T-helper 2 cell treated with Interferon-gamma antibody and Interleukin-4, amounts not matched to agents 5 μg/mL and 100 μg/mL, for 36 hours (primary cell): ENCODE data around the gene GPR142.

Experiments
- DNase-seq: peaks from one replicate; pipeline ENCODE4 v3.0.0; 2021; ENCODE audit warnings: low spot score
- H3K27ac Mint-ChIP-seq: one replicate; pipeline ENCODE4 v1.8.0; 2021; ENCODE audit warnings: mild to moderate bottlenecking, mixed read lengths
- H3K27me3 Mint-ChIP-seq: one replicate; pipeline ENCODE4 v1.8.0; 2021; ENCODE audit warnings: low read depth, mixed read lengths
- H3K36me3 Mint-ChIP-seq: one replicate; pipeline ENCODE4 v1.8.0; 2021; ENCODE audit warnings: low read depth, mixed read lengths
- H3K4me1 Mint-ChIP-seq: one replicate; pipeline ENCODE4 v1.8.0; 2021; ENCODE audit warnings: low read depth, mixed read lengths
- H3K4me3 Mint-ChIP-seq: one replicate; pipeline ENCODE4 v1.8.0; 2022; ENCODE audit warnings: mild to moderate bottlenecking, moderate library complexity, mixed read lengths
- H3K9me3 Mint-ChIP-seq: one replicate; pipeline ENCODE4 v1.8.0; 2021; ENCODE audit warnings: mixed read lengths

The GPR142 gene, protein sequence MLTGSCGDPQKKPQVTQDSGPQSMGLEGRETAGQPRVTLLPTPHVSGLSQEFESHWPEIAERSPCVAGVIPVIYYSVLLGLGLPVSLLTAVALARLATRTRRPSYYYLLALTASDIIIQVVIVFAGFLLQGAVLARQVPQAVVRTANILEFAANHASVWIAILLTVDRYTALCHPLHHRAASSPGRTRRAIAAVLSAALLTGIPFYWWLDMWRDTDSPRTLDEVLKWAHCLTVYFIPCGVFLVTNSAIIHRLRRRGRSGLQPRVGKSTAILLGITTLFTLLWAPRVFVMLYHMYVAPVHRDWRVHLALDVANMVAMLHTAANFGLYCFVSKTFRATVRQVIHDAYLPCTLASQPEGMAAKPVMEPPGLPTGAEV

DNA sequence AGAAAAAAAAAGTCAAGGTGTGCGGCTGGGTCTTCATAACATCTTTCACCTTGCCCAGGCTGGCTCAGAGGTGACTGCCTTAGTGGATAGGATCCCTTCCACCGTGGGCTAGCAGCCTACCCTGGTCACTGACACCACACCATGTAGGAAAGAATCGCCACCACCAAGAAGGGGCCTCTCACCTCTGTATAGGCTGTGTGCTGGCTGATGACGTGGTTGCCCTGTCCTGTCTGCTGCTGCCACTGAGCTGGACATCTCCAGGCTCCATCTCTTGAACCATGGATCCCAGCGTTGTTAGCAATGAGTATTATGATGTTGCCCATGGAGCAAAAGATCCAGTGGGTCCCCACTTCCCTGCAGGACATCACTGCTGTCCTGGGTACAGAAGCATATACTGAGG lies at the start of gene GPR142:
Gene GPR142, plus strand, starts transcription at position 301 of the 400 bp plus-strand sequence. CDS start 2,035 bp downstream, outside the sequence.
- no peak within 1 kb of the TSS for H3K4me3 Mint-ChIP-seq
- no peaks in the 10 kb centered on the region for H3K9me3 Mint-ChIP-seq
- peaks cover 11% of the 10 kb centered on the region for H3K4me1 Mint-ChIP-seq
- peaks cover 3% of the 10 kb centered on the region for H3K27me3 Mint-ChIP-seq
- H3K27ac Mint-ChIP-seq = no peak within 1 kb of the TSS
- no peaks in the 10 kb centered on the region for H3K36me3 Mint-ChIP-seq
- no peak for DNase-seq

DNA sequence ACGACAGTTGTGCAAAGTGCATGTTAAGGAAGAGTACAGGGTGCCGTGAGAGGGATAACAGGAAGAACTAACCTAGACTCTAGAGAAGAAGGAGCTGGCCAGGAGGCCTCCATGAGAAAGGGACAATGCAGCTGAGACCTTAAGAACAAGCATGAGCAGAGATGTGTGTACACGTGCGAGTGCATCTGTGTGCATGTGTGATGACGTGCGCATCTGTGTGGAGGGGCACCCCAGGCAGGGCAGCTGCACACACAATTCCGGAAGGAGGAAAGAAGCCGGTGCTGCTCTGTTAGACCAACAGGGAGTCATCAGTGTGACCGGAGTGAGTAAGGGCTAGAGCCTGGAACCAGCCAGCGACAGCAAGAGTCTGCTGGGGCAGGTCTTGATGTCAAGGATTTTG lies 48.9 kb upstream of the GPR142 start:
- Mint-ChIP-seq H3K36me3 (no peaks in the 10 kb centered on the region), H3K9me3 (no peaks in the 10 kb centered on the region), H3K27ac (no peak overlapping the region), H3K4me1 (no peaks in the 10 kb centered on the region), H3K27me3 (peaks cover 19% of the 10 kb centered on the region), H3K4me3 (no peak overlapping the region)
- no peak for DNase-seq

DNA sequence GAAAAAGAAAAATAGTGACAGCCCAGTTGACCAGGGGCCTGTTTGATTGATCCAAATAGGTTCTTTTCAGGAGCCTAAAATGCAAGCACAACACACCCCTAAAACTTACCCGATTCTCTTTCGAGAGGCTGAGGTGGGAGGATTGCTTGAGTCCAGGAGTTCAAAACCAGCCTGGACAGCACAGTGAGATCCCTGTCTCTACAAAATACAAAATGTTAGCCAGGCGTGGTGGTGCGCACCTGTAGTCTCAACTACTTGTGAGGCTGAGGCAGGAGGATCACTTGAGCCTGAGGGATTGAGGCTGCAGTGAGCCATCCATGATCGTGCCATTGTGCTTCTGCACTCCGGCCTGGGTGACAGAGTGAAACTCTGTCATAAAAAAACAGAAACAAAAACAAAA lies 42.8 kb upstream of the GPR142 start:
- Mint-ChIP-seq H3K9me3 (no peaks in the 10 kb centered on the region), H3K4me1 (peaks cover 16% of the 10 kb centered on the region), H3K36me3 (peaks cover 3% of the 10 kb centered on the region), H3K27ac (no peak overlapping the region), H3K27me3 (peaks cover 45% of the 10 kb centered on the region), H3K4me3 (no peak overlapping the region)
- no peak for DNase-seq

DNA sequence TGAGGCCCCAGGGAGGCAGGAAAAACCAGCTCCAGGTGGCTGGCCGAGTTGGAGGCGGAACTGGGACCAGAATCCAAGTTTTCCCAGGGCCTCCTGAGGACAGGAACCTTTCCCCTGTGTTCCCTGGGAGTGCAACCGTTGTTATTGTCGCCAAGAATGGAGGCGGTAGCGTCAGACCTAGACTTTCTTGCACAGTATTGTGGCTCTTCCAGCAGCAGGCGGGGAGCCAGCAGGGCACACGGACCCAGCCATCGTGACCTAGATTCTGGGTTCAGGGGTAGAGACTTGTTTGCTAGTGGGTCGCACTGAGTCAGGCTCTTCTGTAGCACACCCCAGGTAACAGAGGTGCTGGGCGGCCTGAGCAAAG lies 41.9 kb upstream of the GPR142 start:
- peaks cover 18% of the 10 kb centered on the region for H3K4me1 Mint-ChIP-seq
- DNase-seq = no peak
- peaks cover 45% of the 10 kb centered on the region for H3K27me3 Mint-ChIP-seq
- peaks cover 4% of the 10 kb centered on the region for H3K36me3 Mint-ChIP-seq
- H3K27ac Mint-ChIP-seq = no peak overlapping the region
- H3K9me3 Mint-ChIP-seq = no peaks in the 10 kb centered on the region
- peak overlapping the region; percentile 34 for H3K4me3 Mint-ChIP-seq

DNA sequence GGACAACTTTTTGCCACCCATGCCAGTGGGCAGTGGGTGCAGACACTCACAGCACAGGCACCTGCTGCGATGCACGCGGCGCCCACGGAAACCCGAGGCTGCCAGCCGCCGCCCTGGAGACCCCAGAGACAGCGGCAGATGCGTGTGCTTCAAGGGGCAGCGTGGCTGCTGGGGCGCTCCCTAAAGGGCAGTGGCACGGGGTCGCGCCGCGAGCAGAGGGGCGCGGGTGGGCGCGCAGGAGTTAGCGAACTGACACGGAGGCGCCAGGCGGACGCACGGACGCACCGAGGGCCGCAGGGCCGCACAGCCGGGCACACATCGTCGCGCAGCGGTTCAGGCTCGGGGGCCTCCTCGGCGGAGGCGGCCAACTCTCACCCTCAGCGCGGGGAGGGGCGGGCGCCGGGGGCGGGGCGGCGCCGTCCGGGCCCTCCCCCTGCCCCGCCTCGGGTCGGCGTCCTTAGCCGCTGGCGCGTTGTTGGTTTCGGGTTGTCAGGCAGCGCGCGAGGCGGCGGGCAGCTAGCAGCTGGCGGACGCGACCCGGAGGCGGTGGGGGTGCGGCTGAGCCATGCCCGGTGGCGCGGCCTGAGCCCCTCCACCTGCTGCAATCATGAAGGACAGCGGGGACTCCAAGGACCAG lies 41.4 kb upstream of the GPR142 start, which contains the start of gene KIF19:
Gene KIF19, plus strand, starts transcription at position 484 of the 637 bp plus-strand sequence. Its CDS starts 124 bp downstream, at position 608.
- Mint-ChIP-seq H3K9me3 (no peaks in the 10 kb centered on the region), H3K27ac (no peak within 1 kb of the TSS)

DNA sequence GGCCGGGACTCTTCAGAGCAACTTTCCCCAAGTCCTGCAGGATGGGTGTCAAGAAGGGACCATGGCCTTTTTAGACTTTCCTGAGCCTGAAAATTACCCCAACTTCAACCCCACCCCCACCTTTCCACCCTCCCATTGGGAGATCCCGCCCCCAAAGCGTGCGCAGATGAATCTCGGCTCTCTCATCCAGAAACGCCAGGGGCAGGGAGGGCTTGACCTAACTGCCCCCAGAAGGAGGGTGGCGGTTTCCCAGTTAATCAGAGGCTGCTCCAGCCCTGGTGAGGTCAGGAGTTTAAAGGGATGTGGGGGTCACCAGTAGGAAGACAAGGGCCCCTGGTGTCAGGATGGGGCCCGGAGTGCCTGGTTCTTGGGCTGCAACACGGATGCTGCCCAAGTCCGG lies 40.8 kb upstream of the GPR142 start:
- Mint-ChIP-seq H3K27me3 (peaks cover 38% of the 10 kb centered on the region), H3K4me3 (peak overlapping the region; percentile 51), H3K27ac (no peak overlapping the region)

More for the DNA sequence above, 41.4 kb upstream of the GPR142 start, which contains the start of gene KIF19:
- Mint-ChIP-seq H3K4me1 (peaks cover 18% of the 10 kb centered on the region), H3K4me3 (peak within 1 kb of the TSS; percentile 51), H3K27me3 (peaks cover 43% of the 10 kb centered on the region), H3K36me3 (peaks cover 4% of the 10 kb centered on the region)
- DNase-seq = peak; percentile 59

DNA sequence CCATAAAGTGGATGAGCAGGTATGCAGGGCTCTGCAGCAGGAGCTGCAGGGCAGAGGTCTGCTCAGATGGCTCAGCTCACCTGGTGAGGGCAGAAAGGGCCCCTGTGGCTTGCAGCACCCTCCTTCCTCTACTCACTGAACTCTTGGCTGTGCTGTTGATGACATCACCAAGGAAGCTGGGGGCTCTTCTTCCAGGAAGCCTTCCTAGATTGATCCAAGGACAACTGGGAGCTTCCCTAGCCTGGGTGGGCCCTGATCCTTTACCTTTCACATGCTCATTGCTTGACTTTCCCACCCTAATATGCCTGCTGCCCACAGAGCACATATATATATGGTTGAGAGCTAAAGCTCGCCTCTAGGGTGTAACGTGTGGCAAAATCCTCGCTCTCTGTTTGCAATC lies 38.8 kb upstream of the GPR142 start:
- Mint-ChIP-seq H3K27ac (no peak overlapping the region), H3K9me3 (no peaks in the 10 kb centered on the region), H3K4me3 (no peak overlapping the region), H3K4me1 (peaks cover 20% of the 10 kb centered on the region), H3K27me3 (peaks cover 26% of the 10 kb centered on the region), H3K36me3 (peaks cover 4% of the 10 kb centered on the region)
- no peak for DNase-seq

More for the DNA sequence above, 40.8 kb upstream of the GPR142 start:
- no peak for DNase-seq
- Mint-ChIP-seq H3K9me3 (no peaks in the 10 kb centered on the region), H3K36me3 (peaks cover 4% of the 10 kb centered on the region), H3K4me1 (peaks cover 18% of the 10 kb centered on the region)

DNA sequence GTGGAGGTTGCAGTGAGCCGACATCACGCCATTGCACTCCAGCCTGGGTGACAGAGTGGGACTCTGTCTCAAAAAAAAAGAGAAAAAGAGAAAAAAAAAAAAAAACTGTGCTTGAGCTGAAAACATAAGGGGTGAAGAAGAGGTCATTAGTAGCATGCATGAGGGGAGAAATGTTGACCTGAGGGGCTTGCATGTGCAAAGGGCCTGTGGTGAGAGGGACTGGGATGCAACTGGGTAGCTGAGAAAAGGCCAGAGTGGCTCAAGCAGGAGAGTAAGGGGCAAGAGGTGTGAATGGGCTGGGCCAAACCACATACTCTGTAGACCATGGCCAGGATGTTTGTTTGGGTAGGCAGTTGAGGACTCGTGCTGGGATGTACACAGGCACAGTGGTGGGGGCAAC lies 37.9 kb upstream of the GPR142 start:
- Mint-ChIP-seq H3K4me3 (no peak overlapping the region), H3K36me3 (peaks cover 4% of the 10 kb centered on the region), H3K27me3 (peaks cover 21% of the 10 kb centered on the region), H3K9me3 (no peaks in the 10 kb centered on the region), H3K4me1 (peaks cover 21% of the 10 kb centered on the region), H3K27ac (peak overlapping the region; percentile 72)
- no peak for DNase-seq

DNA sequence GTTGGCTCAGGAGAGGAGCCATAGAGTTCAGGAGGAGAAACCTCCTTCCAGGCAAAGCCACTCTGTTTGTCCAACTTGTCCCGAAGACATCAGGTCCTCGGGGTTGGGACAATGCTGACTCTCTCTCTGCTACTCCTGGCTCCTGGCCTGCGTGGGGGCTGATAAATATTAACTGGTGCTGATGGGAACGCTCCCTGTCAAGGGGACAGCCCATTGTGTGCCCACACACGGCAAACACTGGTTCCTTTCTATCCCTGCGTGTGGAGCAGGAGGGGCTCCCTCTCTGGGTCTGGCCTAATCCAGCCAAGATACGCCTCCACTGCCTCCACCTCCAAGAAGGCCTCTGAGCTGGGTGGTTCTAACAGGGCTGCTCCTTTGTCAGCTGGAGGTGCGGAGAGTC lies 36.9 kb upstream of the GPR142 start:
- Mint-ChIP-seq H3K9me3 (no peaks in the 10 kb centered on the region), H3K27ac (no peak overlapping the region), H3K36me3 (peaks cover 4% of the 10 kb centered on the region), H3K4me3 (no peak overlapping the region), H3K4me1 (peaks cover 24% of the 10 kb centered on the region), H3K27me3 (peaks cover 11% of the 10 kb centered on the region)
- DNase-seq = no peak

DNA sequence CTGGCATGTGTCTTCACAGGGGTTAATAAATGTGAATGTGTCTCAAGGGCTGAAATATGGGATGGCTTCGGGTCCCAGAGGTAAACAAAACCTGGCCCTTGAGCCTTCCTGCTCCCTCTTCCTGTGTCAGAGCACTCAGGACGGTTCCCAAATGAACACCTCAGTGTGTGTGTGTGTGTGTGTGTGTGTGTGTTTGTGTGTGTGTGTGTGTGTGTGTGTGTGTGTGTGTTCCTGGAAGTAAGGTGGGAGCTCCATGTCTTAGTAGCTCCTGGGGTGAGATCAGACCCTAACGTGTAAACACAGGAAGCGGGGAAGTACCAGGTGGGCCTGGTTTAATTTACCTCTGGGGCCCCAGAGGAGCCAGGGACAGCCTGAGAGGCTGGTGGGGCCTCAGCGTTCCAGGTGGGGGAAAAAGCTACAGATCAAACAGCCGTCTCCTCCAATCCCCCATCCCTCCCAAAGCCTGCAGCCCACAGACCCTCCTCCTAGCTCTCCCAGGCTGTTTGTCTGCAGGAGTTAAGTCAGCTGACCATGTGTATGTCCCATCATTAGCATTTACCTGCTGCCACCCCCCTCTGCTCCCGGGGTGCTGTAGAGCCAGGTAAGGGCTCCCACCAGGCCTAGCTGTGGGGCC lies 35.2 kb upstream of the GPR142 start:
- peaks cover 6% of the 10 kb centered on the region for H3K27me3 Mint-ChIP-seq
- no peak overlapping the region for H3K4me3 Mint-ChIP-seq
- H3K36me3 Mint-ChIP-seq = peaks cover 4% of the 10 kb centered on the region
- DNase-seq = no peak
- H3K27ac Mint-ChIP-seq = no peak overlapping the region
- peaks cover 21% of the 10 kb centered on the region for H3K4me1 Mint-ChIP-seq
- H3K9me3 Mint-ChIP-seq = no peaks in the 10 kb centered on the region

DNA sequence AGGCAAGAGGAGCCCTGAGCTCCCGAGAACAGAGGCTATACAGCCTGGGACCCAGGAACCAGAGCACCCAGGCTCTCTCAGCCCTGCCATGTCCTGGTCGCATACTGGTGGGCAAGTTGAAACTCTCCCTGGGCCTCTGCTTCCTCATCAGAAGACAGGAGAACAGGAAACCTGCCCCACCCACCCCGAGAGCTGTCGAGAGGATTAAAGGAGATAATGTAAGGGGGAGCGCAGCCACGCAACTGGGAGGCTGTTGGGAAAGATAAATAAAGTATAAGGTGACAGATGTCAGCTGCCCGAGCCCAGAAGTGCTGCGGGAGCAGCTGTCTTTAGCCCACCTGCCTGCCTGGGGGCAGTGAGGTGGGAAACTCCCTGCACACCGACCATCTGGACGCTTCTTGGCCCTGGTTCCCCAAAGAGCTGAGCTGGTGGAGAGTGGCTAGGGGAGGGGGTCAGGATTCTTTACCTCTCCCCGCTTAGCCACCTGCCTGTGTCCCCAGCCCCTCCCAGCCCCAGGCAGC lies 34.5 kb upstream of the GPR142 start:
- no peak for DNase-seq
- H3K27ac Mint-ChIP-seq = no peak overlapping the region

DNA sequence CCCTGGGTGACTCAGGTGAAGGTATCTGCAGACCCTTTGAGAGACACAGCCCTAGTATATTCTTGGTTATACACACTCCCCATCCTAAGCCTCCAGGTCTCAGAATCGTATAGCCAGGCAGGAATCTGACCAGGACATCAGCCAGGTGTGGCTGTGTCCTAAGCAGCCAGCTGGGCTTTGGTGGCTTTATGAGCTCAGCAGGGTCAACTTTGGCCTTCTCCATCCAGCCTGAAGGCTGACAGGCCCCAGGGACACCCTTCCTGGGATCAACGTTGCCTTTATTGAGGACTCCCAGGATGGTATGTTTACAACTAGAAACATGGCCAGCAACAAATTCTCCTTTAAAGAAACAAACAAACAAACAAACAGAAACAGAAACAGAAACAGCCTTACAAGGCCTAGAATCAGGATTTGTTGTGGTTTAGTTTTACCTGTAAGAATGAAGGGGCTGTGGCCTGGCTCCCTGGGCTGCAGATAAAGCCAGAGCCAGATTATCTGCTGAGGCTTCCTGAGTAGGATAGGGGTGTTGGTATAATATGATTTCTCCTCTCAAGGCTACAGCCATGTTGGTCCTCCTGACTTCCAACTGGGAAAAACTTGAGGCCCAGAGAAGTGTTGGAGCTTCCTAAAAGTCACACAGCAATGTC lies 32.8 kb upstream of the GPR142 start:
- no peaks in the 10 kb centered on the region for H3K9me3 Mint-ChIP-seq
- peaks cover 1% of the 10 kb centered on the region for H3K36me3 Mint-ChIP-seq

More for the DNA sequence above, 34.5 kb upstream of the GPR142 start:
- peaks cover 21% of the 10 kb centered on the region for H3K4me1 Mint-ChIP-seq
- H3K4me3 Mint-ChIP-seq = no peak overlapping the region
- no peaks in the 10 kb centered on the region for H3K9me3 Mint-ChIP-seq
- peaks cover 4% of the 10 kb centered on the region for H3K36me3 Mint-ChIP-seq
- peaks cover 6% of the 10 kb centered on the region for H3K27me3 Mint-ChIP-seq

DNA sequence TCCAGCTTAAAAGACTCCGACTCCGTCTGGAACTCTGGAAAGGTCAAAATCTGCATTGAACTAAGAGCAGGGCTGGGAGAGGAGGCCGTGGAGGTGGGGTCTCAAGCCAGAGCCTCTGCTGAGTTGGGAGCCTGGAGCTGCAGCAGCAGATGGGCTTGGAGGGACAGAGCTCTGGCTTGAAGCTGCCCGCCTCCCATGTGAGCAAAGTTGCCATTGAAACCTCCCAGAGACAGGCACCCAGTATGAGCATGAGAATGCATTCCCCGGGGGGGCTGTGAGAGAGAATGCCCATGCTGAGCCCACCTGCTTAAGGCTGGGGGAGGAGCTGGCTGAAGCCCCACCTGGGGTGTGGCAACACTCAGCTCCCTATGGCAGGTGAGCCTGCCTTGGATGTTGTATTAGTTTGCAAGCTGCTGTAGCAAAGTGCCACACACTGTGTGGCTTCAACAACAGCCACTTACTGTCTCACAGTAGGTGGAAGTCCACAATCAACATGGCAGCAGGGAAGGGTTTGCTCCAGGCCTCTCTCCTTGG lies 31.7 kb upstream of the GPR142 start:
- no peak for DNase-seq
- Mint-ChIP-seq H3K27ac (no peak overlapping the region), H3K4me3 (no peak overlapping the region), H3K9me3 (no peaks in the 10 kb centered on the region), H3K27me3 (peaks cover 3% of the 10 kb centered on the region), H3K4me1 (peaks cover 8% of the 10 kb centered on the region), H3K36me3 (no peaks in the 10 kb centered on the region)

More for the DNA sequence above, 32.8 kb upstream of the GPR142 start:
- Mint-ChIP-seq H3K4me3 (no peak overlapping the region), H3K27me3 (peaks cover 3% of the 10 kb centered on the region), H3K4me1 (peaks cover 11% of the 10 kb centered on the region), H3K27ac (no peak overlapping the region)
- no peak for DNase-seq
